Cardiac ventricle fibroblast (primary cell): ENCODE measurements around the gene PHF14. TPM values are rescaled to one million over a fixed set of nuclear protein-coding genes. Genes with fewer than 3 reads are reported as not detected.

Experiments
- total RNA-seq: library from RNA; depleted of rRNA; stranded (reverse); fragments of >200 nt; gene quantifications from 2 replicates; pipeline ENCODE4 v1.2.3, GENCODE V29; 2015

Gene PHF14, protein sequence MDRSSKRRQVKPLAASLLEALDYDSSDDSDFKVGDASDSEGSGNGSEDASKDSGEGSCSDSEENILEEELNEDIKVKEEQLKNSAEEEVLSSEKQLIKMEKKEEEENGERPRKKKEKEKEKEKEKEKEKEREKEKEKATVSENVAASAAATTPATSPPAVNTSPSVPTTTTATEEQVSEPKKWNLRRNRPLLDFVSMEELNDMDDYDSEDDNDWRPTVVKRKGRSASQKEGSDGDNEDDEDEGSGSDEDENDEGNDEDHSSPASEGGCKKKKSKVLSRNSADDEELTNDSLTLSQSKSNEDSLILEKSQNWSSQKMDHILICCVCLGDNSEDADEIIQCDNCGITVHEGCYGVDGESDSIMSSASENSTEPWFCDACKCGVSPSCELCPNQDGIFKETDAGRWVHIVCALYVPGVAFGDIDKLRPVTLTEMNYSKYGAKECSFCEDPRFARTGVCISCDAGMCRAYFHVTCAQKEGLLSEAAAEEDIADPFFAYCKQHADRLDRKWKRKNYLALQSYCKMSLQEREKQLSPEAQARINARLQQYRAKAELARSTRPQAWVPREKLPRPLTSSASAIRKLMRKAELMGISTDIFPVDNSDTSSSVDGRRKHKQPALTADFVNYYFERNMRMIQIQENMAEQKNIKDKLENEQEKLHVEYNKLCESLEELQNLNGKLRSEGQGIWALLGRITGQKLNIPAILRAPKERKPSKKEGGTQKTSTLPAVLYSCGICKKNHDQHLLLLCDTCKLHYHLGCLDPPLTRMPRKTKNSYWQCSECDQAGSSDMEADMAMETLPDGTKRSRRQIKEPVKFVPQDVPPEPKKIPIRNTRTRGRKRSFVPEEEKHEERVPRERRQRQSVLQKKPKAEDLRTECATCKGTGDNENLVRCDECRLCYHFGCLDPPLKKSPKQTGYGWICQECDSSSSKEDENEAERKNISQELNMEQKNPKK
- 15.1 and 23.8 TPM in 2 replicates for total RNA-seq

DNA sequence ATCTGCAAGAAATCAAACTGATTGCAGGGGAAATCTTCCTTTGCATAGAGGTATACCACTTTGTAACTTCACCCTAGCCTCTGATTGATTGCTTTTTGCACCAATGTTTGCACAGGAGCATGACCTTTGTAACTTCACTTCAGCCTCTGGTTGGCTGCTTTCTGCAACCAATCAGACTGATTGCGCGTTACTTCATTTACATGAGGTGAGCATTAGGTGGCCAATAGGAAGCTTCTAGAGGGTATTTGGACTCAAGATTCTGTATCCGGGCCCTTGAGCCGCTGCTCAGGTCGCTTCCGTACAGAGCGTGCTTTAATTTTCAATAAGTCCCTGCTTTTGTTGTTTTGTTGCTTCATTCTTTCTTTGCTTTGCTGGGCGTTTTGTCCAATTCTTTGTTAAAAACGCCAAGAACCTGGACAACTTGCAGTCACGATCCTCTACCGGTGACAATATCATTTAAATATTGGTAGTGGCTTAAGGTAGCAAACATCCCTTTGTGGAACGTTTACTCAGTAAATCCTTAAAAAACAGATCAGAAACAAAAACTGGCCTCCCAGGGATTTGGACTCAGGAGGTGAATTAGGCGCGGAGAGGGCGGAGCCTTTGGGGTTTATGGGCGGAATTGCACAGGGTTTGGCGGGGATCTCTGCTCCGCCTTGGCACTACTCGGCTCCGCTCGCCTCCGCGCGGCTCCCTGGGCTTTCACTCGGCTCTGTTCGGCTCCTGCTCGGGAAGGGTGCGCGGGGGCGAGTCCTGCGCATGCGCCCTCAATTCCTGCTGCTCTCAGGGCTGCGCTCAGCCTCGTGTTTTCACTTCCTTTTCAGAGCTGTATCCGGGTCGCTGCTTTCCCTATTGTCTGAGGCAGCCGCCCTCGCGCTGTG is at the start of gene PHF14:
PHF14 (plus strand) TSS at position 812 of the 881 bp plus-strand sequence. CDS start 452 bp downstream, outside the sequence.

